Body of pancreas (tissue), 4 donors: ENCODE measurements around the gene AKAP13.
A peak's percentile ranks its signal among the peaks of the same experiment; 100 is the strongest.

Experiments
- CTCF ChIP-seq, 7 experiments: fragments of 450-650 bp in 4 of 7; fragments of 200-600 bp in 3 of 7; sonication (generic) in 3 of 7; IDR thresholded peaks; one replicate each; pipeline ENCODE4 v1.5.1; 2016 to 2019; ENCODE audit warnings: antibody characterized with exemption in 7 of 7
- POLR2A ChIP-seq, 3 donors: fragments of 450-650 bp; IDR thresholded peaks; one replicate each; pipeline ENCODE4 v1.6.1; 2016; ENCODE audit warnings: antibody characterized with exemption in 3 of 3, mild to moderate bottlenecking in 2 of 3

- TF ChIP-seq CTCF (IDR thresholded peaks at IDR 0.05) (peak; percentile 21 to 85 (median 80)), POLR2A (IDR thresholded peaks at IDR 0.05) (no peak)
Observed at GRCh38 chr15:85330901-85331588, 49.4 kb upstream of the AKAP13 start.
